Measurements from ENCODE around the gene IGLON5.

The IGLON5 gene

GRCh38 chr19:51323481-51324166 is 12.2 kb downstream of the IGLON5 start:
- no peak for DNase-seq (ENCODE audit: low spot score)
- Histone ChIP-seq H3K4me3 (no peak overlapping the region), H3K27ac (no peak overlapping the region)
- TF ChIP-seq CTCF (IDR thresholded peaks at IDR 0.05), result no peak

GRCh38 chr19:51324167-51324481 is 12.7 kb downstream of the IGLON5 start:
- TF ChIP-seq CTCF (IDR thresholded peaks at IDR 0.05), result no peak
- no peak overlapping the region for H3K4me3 ChIP-seq
- H3K27ac ChIP-seq, result no peak overlapping the region
- DNase-seq (ENCODE audit: low spot score), result no peak

GRCh38 chr19:51325161-51325976 is 13.9 kb downstream of the IGLON5 start:
- Histone ChIP-seq H3K27ac (no peak overlapping the region), H3K4me3 (no peak overlapping the region)
- no peak for DNase-seq (ENCODE audit: low spot score)
- TF ChIP-seq CTCF (IDR thresholded peaks at IDR 0.05), result no peak

- no peak for TF ChIP-seq CTCF (IDR thresholded peaks at IDR 0.05)
- no peak overlapping the region for H3K27ac ChIP-seq
- no peak for DNase-seq (ENCODE audit: low spot score)
- H3K4me3 ChIP-seq, result peak overlapping the region; percentile 62
Measured at GRCh38 chr19:51326216-51327065, 15.0 kb downstream of the IGLON5 start.

GRCh38 chr19:51327066-51328001 is 15.9 kb downstream of the IGLON5 start:
- Histone ChIP-seq H3K27ac (no peak overlapping the region), H3K4me3 (peak overlapping the region; percentile 62)
- TF ChIP-seq CTCF (IDR thresholded peaks at IDR 0.05), result no peak
- DNase-seq (ENCODE audit: low spot score), result no peak

GRCh38 chr19:51329411-51329810 is 18.0 kb downstream of the IGLON5 start:
- Histone ChIP-seq H3K4me3 (no peak overlapping the region), H3K27ac (no peak overlapping the region)
- TF ChIP-seq CTCF (IDR thresholded peaks at IDR 0.05), result no peak
- DNase-seq (ENCODE audit: low spot score), result no peak
